SJSA1 (cell line): ENCODE data around the gene CCDC6. TPM values are rescaled to one million over a fixed set of nuclear protein-coding genes. Genes with fewer than 3 reads are reported as not detected.

Experiments
- DNase-seq, 2 experiments: peaks; one replicate each; pipeline ENCODE4 v3.0.0-alpha.2; 2015 to 2020; ENCODE audit warnings: low spot score in 2 of 2, low read depth in 1 of 2
- H3K27ac ChIP-seq: fragments of 250-450 bp; sonication (Bioruptor Pico); 2 replicates; pipeline ENCODE4 v1.5.1; 2020; ENCODE audit warnings: mild to moderate bottlenecking, moderate library complexity
- H3K27me3 ChIP-seq: fragments of 250-450 bp; sonication (Bioruptor Pico); replicated peaks from 2 replicates; pipeline ENCODE4 v1.5.1; 2020; ENCODE audit warnings: mild to moderate bottlenecking, moderate library complexity
- H3K36me3 ChIP-seq: fragments of 250-450 bp; sonication (Bioruptor Pico); 2 replicates; pipeline ENCODE4 v1.5.1; 2020; ENCODE audit warnings: mild to moderate bottlenecking
- H3K4me1 ChIP-seq: fragments of 250-450 bp; sonication (Bioruptor Pico); replicated peaks from 2 replicates; pipeline ENCODE4 v1.6.1; 2021; ENCODE audit warnings: mild to moderate bottlenecking
- H3K4me3 ChIP-seq: fragments of 250-450 bp; sonication (Bioruptor Pico); 2 replicates; pipeline ENCODE4 v1.5.1; 2020; ENCODE audit warnings: mild to moderate bottlenecking
- H3K9me3 ChIP-seq: fragments of 250-450 bp; sonication (Bioruptor Pico); replicated peaks from 2 replicates; pipeline ENCODE4 v1.5.1; 2020; ENCODE audit warnings: mild to moderate bottlenecking
- total RNA-seq: library from RNA; depleted of rRNA; stranded (reverse); fragments of >200 nt; shearing (Covaris generic); gene quantifications from 2 replicates; pipeline ENCODE4 v1.2.3, GENCODE V29; 2014

Gene CCDC6
- total RNA-seq, 1 experiment from 2014 or later = 18.1 TPM

DNA sequence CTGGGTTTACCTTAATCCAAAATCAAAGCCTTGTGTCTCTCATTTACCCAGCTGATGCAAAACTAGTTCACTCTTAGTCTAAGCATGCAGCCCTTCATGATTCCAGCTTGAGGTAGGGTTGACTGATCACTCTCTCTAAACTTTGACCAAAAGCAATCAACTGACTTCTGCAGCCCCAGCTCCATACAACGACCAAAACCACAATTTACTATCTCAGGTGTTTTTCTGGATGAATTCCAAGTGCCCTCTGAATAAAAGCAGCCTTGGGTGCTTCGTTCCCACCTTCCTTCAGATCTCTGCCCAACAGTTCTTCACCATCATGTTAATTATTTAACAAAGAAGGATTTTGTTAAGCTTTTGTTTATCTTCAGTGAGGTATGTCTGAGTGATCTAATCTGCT is 62.6 kb downstream of the CCDC6 start:
- H3K36me3 ChIP-seq = peaks cover 7% of the 10 kb centered on the region
- H3K4me3 ChIP-seq = no peak overlapping the region
- H3K9me3 ChIP-seq = no peaks in the 10 kb centered on the region; the same call in 1 of the 2 replicates
- DNase-seq = no peak
- no peak overlapping the region for H3K27ac ChIP-seq
- peaks cover 18% of the 10 kb centered on the region for H3K4me1 ChIP-seq
- no peaks in the 10 kb centered on the region for H3K27me3 ChIP-seq

DNA sequence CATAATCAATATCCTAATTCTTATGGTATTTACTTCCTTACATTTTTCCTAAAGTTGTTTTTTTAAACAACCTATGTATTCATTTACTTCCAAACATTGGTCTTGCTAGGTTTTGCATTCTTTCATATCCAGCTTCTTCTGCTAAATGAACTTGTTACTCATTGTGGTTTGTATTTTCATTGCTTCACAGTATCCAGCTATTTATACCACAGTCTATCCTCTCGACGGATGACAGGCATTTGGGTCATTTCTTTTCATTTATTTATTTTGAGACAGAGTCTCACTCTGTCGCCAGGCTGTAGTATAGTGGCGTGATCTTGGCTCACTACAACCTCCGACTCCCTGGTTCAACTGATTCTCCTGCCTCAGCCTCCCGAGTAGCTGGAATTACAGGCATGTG is 66.8 kb downstream of the CCDC6 start:
- peak in 1 of 2 experiments; percentile 69 for DNase-seq
- Histone ChIP-seq H3K27ac (peak overlapping the region; percentile 42), H3K36me3 (peaks cover 9% of the 10 kb centered on the region), H3K4me3 (no peak overlapping the region), H3K9me3 (no peaks in the 10 kb centered on the region; the same call in 1 of the 2 replicates), H3K4me1 (peaks cover 24% of the 10 kb centered on the region), H3K27me3 (no peaks in the 10 kb centered on the region)

DNA sequence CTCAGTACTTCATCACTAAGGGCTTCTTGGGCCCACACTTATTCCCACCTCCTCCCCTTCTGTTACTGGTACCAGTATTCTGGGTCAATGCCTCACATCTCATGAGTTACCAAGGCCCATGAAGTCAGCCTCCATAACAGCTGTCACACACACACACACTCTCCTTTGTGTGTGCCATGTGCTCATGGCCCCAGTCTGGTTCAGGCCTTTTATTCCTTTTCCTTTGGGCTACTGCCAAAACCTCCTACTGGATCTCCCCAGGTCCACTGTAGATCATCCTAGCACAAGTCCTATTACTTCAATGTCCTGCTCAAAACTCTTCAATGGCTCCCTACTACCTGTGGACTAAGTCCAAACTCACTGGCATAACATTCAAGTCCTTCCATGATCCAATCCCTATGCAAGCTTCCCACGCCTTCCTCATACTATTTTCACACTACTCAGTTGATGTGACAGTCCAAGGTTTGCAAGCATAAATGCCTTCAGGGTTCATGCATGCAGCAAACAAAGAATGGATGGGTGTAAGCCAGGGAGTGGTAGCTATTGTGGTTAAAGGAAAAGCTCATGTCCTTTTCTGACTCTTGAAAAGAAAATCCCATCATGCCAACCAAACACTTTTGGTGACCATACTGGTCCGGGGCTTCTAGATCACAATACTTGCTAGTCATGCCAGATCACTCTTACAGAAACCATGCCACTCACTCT is 68.1 kb downstream of the CCDC6 start:
- Histone ChIP-seq H3K4me1 (peaks cover 24% of the 10 kb centered on the region), H3K27me3 (no peaks in the 10 kb centered on the region), H3K9me3 (no peaks in the 10 kb centered on the region; the same call in 1 of the 2 replicates), H3K27ac (no peak overlapping the region), H3K4me3 (no peak overlapping the region), H3K36me3 (peaks cover 9% of the 10 kb centered on the region)
- no peak for DNase-seq

DNA sequence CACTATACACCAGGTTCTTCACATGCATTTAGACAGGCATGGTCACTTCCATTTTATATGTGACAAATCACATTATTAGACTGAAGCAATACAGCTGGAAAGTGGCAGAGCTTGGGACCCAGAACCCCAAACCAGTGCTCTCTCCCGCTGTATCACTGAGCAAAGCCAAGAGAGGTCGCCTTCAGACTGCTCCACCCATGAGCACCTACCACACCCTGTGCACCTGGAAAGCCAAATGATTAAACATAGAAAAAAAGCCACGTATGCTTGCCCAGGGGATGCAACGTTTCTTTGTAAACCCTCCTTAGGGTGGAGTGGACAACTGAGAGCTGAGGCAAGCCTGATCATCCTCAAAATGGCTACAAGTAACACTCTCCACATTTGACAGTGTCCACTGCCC is 72.5 kb downstream of the CCDC6 start:
- H3K27ac ChIP-seq = no peak overlapping the region
- H3K4me1 ChIP-seq = peaks cover 7% of the 10 kb centered on the region
- H3K4me3 ChIP-seq = no peak overlapping the region
- peaks cover 24% of the 10 kb centered on the region for H3K36me3 ChIP-seq
- H3K9me3 ChIP-seq = no peaks in the 10 kb centered on the region; the same call in 1 of the 2 replicates
- DNase-seq = no peak
- H3K27me3 ChIP-seq = no peaks in the 10 kb centered on the region

DNA sequence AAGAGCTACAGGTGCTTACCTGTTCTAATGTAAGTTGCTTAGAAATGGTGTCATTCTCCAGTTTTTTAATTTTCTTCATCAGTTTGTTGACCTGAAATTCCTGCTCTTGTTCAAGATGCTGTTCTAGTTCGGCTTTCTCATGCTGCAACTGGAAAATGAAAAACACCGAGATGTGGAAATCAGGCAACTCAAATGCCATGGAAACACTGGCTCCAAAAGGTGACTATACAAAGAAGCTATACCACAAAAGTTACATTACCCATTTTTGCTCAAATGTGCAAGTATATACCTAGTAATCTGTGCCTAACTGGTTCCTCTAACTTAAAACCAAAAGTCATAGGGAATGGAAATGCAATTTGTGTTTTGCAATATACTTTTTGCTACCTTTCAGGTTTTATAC is 73.8 kb downstream of the CCDC6 start:
- Histone ChIP-seq H3K36me3 (peaks cover 22% of the 10 kb centered on the region), H3K4me1 (no peaks in the 10 kb centered on the region), H3K9me3 (no peaks in the 10 kb centered on the region), H3K4me3 (no peak overlapping the region), H3K27ac (no peak overlapping the region), H3K27me3 (no peaks in the 10 kb centered on the region)
- DNase-seq = no peak

DNA sequence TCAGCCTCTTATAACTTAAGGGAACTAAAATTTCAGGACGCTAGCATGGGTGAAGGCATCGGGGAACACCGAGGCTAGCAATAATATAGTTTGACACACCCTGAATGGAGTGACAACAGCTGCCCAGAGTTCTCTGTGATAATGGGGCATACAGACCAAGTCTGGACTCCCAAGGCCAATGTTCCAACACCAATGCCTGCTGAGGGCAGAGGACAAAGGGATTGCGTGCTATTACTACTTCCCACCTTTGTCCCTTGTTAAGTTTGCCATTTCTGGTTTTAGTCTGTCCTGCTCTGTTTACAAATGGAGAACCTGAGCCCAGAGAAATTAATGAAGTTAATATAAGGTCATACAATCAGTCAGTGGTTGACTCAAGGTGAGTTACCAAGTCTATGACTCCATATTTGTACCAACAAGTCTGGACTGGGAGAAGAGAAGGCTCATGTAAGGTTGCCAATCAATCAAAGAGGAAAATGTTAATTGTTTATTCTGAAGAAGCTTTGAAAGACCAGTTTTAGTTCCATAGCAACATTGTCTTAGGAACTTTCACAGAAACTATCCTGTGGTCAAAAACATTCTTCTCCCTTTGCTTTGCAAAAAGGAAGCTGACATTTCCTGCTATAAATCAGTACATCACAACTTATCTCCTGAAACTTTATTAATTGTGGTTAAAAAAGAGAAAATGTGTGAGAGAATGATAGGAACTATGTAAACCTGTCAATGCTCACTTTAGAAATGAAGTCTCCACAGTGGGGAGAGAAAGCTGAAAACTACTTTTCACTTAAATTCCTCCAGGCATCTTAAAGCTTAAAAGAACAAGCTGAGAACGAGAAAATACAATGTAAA is 74.5 kb downstream of the CCDC6 start:
- no peaks in the 10 kb centered on the region for H3K27me3 ChIP-seq

DNA sequence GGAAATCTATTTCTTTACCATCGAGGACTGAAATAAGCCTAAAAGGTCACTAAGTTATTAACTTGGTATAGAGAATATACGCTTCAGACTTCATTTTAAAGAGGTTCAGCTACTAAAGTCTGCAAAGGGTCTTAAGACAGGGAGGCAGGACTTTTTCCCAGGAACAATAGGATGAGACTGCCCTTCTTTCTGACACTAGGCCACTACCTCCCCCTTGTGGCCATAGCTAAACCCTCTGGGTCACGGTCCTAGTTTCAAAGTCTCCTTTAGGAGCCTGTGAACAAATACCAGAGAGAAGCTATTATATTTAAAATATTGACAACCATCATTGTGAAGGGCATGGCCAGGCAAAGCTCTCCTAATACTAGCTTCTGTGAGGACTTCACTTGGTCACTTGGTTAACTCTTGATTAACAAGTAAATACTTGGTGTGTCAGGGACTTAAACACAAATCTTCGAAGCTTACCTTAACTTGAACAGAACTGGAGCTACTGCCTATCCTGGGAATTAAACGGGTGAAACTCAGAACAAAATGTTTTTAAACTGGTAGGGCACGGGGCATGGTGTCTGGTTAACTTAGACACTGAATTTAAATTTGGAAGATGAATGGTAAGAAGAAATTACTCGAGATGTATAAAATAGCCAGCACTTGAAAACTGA is 75.6 kb downstream of the CCDC6 start:
- peaks cover 22% of the 10 kb centered on the region for H3K36me3 ChIP-seq
- no peak overlapping the region for H3K27ac ChIP-seq
- no peak overlapping the region for H3K4me3 ChIP-seq
- DNase-seq = peak; percentile 45 to 60
- H3K27me3 ChIP-seq = no peaks in the 10 kb centered on the region
- no peaks in the 10 kb centered on the region for H3K9me3 ChIP-seq
- H3K4me1 ChIP-seq = no peaks in the 10 kb centered on the region

More for the DNA sequence above, 74.5 kb downstream of the CCDC6 start:
- H3K27ac ChIP-seq = no peak overlapping the region
- DNase-seq = no peak
- no peak overlapping the region for H3K4me3 ChIP-seq
- H3K36me3 ChIP-seq = peaks cover 22% of the 10 kb centered on the region
- H3K9me3 ChIP-seq = no peaks in the 10 kb centered on the region
- no peaks in the 10 kb centered on the region for H3K4me1 ChIP-seq

DNA sequence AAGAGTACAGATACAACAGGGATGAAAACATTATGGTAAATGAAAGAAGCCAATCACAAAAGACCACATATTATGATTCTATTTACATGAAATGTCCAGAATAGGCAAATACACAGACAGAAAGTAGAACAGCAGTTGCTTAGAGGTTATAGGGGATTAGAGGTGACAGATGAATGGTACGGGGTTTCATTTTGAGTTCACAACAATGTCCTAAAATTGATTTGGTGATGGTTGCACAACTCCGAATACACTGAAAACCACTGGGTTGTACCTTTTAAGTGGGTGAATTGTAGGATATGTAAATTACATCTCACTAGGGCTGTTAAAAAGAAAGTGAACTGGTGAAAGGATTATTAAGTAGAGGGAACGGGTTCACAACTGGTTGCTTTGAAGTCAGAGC is 76.8 kb downstream of the CCDC6 start:
- Histone ChIP-seq H3K36me3 (peaks cover 22% of the 10 kb centered on the region), H3K27ac (no peak overlapping the region), H3K9me3 (no peaks in the 10 kb centered on the region), H3K4me1 (no peaks in the 10 kb centered on the region), H3K4me3 (no peak overlapping the region), H3K27me3 (no peaks in the 10 kb centered on the region)
- DNase-seq = no peak

DNA sequence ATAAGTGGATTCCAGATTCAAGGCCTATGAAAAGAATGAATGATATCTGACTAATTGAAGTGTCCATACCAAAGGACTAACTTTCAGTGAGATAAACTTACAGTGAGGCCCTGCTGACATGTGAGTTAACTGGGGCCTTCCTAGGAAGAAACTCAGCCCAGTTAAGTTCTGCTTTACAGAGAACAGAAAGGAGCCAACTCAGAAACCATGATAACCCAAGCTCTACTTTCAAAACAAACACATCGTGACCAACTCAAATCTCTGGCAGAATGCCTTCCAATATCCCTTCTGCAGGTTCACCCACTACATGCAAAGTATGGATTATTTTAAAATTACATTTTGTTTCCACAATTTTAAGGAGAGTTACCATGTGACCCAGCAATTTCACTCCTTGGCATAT is 77.3 kb downstream of the CCDC6 start:
- H3K4me1 ChIP-seq = no peaks in the 10 kb centered on the region
- H3K4me3 ChIP-seq = no peak overlapping the region
- peaks cover 22% of the 10 kb centered on the region for H3K36me3 ChIP-seq
- H3K9me3 ChIP-seq = no peaks in the 10 kb centered on the region
- H3K27me3 ChIP-seq = no peaks in the 10 kb centered on the region
- no peak for DNase-seq
- H3K27ac ChIP-seq = no peak overlapping the region

DNA sequence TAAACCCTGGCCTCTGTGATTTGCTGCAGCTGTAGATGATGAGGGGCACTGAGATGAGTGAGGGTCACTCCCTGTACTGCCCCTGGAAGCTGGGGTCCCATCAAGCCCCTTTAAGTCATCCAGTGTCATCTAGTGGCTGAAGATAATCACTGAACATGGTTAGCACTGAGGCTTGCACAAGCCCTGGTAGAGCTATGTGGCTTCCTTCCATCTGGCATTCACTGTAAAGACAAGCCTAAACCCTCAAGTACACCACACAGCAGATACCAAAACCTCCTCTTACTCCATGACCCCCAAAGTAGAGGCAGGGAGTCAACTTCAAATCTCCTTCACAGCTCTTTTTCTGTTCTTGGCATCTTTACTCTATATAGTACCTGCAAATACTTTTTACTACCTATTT is 80.4 kb downstream of the CCDC6 start:
- Histone ChIP-seq H3K27ac (no peak overlapping the region), H3K4me1 (no peaks in the 10 kb centered on the region), H3K4me3 (no peak overlapping the region), H3K9me3 (no peaks in the 10 kb centered on the region), H3K36me3 (peaks cover 7% of the 10 kb centered on the region), H3K27me3 (no peaks in the 10 kb centered on the region)
- DNase-seq = no peak

DNA sequence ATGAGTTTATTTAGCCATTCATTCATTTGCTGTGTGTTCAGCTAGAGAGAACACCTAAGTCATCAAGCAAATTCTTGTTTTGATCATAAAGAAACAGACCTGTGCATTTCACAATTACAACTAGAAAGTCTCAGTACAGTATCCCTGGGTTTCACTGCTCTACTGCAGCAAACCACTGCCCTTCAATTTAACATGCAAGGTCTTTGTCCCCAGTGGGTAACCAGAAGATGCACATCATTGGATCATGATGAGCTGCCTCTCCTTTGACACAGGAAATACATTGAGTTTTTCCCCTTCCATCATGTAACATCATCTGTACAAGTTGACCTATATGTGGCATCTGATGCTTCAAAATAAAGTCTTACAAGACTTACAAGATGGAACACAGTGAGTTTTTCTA is 82.6 kb downstream of the CCDC6 start:
- DNase-seq = no peak
- Histone ChIP-seq H3K36me3 (no peaks in the 10 kb centered on the region; the same call in 1 of the 2 replicates), H3K27ac (no peak overlapping the region), H3K4me1 (no peaks in the 10 kb centered on the region), H3K9me3 (no peaks in the 10 kb centered on the region), H3K4me3 (no peak overlapping the region), H3K27me3 (no peaks in the 10 kb centered on the region)

DNA sequence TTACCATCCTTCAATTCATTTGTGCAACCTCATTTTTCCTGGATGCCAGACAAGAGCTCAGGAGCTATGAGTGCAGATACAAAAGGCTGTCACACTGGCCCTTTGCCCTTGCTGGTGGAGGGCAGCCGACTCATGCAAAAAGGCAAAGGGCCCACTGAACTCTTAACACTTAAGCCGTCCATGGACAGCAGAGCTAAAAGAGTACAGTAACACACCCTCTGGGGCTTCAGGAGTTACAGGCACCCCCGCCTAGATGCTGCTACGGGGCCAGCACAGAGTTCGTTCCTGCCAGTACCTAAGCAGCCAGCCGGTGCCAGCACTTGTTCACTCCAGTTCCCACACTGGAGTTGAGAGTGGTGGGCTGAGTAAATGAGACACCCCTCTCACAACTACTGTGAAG is 83.2 kb downstream of the CCDC6 start:
- Histone ChIP-seq H3K36me3 (no peaks in the 10 kb centered on the region; the same call in 1 of the 2 replicates), H3K27me3 (no peaks in the 10 kb centered on the region), H3K27ac (no peak overlapping the region), H3K4me1 (no peaks in the 10 kb centered on the region), H3K9me3 (no peaks in the 10 kb centered on the region), H3K4me3 (no peak overlapping the region)
- DNase-seq = no peak

DNA sequence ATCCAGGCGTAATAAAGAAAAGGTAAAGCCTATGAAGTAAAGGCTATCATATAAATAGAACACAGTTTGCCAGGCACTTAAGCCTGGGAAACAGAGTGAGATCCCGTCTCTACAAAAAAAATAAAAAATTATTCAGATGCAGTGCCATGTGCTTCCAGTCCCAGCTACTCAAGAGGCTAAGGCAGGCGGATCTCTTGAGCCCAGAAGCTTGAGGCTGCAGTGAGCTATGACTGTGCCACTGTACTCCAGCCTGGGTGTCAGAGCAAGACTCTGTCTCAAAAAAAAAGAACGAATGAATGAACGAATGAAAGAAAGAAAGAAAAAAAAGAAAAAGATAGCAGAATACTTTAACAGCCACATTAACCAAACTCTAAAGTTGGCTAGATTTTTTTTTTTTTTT is 85.9 kb downstream of the CCDC6 start:
- no peaks in the 10 kb centered on the region for H3K36me3 ChIP-seq
- no peaks in the 10 kb centered on the region for H3K9me3 ChIP-seq
- no peak for DNase-seq
- no peaks in the 10 kb centered on the region for H3K4me1 ChIP-seq
- no peak overlapping the region for H3K27ac ChIP-seq
- no peak overlapping the region for H3K4me3 ChIP-seq
- no peaks in the 10 kb centered on the region for H3K27me3 ChIP-seq

DNA sequence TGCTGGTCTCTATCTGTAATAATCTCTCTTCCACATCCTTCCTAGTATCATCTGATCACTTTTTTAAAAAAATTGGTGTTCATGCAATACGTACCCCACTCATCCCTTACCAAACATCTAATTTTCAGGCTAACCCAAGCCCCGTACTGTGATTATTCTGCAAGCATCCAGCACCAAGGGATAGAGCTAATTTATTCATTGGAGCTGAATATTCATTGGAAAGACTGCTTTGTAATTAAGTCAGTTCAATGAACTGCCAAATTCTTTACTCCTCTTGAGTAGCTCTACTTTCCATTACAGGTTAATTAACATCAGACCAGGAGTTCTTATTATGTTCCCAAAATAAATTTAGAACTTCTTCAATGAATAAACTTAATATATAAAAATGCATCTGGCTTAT is 86.7 kb downstream of the CCDC6 start:
- Histone ChIP-seq H3K4me1 (no peaks in the 10 kb centered on the region), H3K27me3 (no peaks in the 10 kb centered on the region), H3K4me3 (no peak overlapping the region), H3K27ac (no peak overlapping the region), H3K36me3 (no peaks in the 10 kb centered on the region), H3K9me3 (no peaks in the 10 kb centered on the region)
- DNase-seq = no peak
